Natural killer cell (primary cell): Measurements from ENCODE around the gene ANGPT4. TPM values are rescaled to one million over a fixed set of nuclear protein-coding genes. Genes with fewer than 3 reads are reported as not detected.

Source experiments
- ATAC-seq, 3 donors: fragments of 150-1000 bp in 2 of 3; fragments of 200-7000 bp in 1 of 3; cut with Tn5 transposase; 1 replicate in 1 of 3; 2 replicates in 2 of 3; pipeline ENCODE4 v1.10.0; 2021; ENCODE audit warnings: mild to moderate bottlenecking in 2 of 3, moderate library complexity in 2 of 3
- DNase-seq, 2 donors: peaks; one replicate each; pipeline versions ENCODE4 v3.0.0 to v3.0.0-alpha.2; 2013 to 2021; ENCODE audit warnings: mixed read lengths in 1 of 2
- H3K27ac ChIP-seq: one replicate; pipeline ENCODE4 v1.5.1; 2013; ENCODE audit warnings: mild to moderate bottlenecking, low read length
- H3K27me3 ChIP-seq: one replicate; pipeline ENCODE4 v1.6.1; 2013; ENCODE audit warnings: low read length; ENCODE audit not compliant: control insufficient read depth, insufficient read depth
- H3K36me3 ChIP-seq: one replicate; pipeline ENCODE4 v1.6.1; 2013; ENCODE audit warnings: low read length; ENCODE audit not compliant: control insufficient read depth, insufficient read depth
- H3K4me1 ChIP-seq: one replicate; pipeline ENCODE4 v1.6.1; 2013; ENCODE audit warnings: low read length; ENCODE audit not compliant: control insufficient read depth, insufficient read depth
- H3K4me3 ChIP-seq: one replicate; pipeline ENCODE4 v1.5.1; 2013; ENCODE audit warnings: low read length
- H3K9me3 ChIP-seq: one replicate; pipeline ENCODE4 v1.6.1; 2013; ENCODE audit warnings: low read length; ENCODE audit not compliant: control insufficient read depth, insufficient read depth
- H3K27ac Mint-ChIP-seq, 2 donors: one replicate each; pipeline ENCODE4 v1.8.0; 2022; ENCODE audit warnings: mild to moderate bottlenecking in 2 of 2, mixed read lengths in 2 of 2, moderate library complexity in 1 of 2
- H3K27me3 Mint-ChIP-seq, 2 donors: one replicate each; pipeline ENCODE4 v1.8.0; 2022; ENCODE audit warnings: low read depth in 2 of 2, mixed read lengths in 2 of 2
- H3K36me3 Mint-ChIP-seq: one replicate; pipeline ENCODE4 v1.8.0; 2022; ENCODE audit warnings: mixed read lengths
- H3K4me1 Mint-ChIP-seq, 2 donors: one replicate each; pipeline ENCODE4 v1.8.0; 2022; ENCODE audit warnings: mixed read lengths in 2 of 2
- H3K4me3 Mint-ChIP-seq: one replicate; pipeline ENCODE4 v1.8.0; 2022; ENCODE audit warnings: mild to moderate bottlenecking, moderate library complexity, mixed read lengths
- H3K9me3 Mint-ChIP-seq, 2 donors: one replicate each; pipeline ENCODE4 v1.8.0; 2022; ENCODE audit warnings: mixed read lengths in 2 of 2
- WGBS: methylation state at CpG from one replicate; pipeline ENCODE4 v1.1.7; 2013; ENCODE audit warnings: missing lambda C conversion rate; ENCODE audit not compliant: insufficient coverage; 5-methylcytosine and 5-hydroxymethylcytosine counted together
- intact Hi-C: fragments of 100-400 bp; cut with micrococcal nuclease; formaldehyde crosslinking; loops from one replicate; pipeline ENCODE4 v1.14.2; 2022
- total RNA-seq, 4 donors: library from RNA; stranded (reverse); fragments of 120-200 nt in 1 of 4; gene quantifications; one replicate each; pipeline versions ENCODE4 v1.2.3 to v1.2.4, GENCODE V29; 2013 to 2022
- TF ChIP-seq, protein P1 (sequence below): fragments of 200-600 bp; IDR thresholded peaks from one replicate; pipeline ENCODE4 v1.8.0; 2022; ENCODE audit warnings: antibody characterized with exemption

The ANGPT4 gene
- total RNA-seq, 3 donors from 2014 or later (not counting 1 experiment from before 2014, with no cell fraction given): not detected

DNA sequence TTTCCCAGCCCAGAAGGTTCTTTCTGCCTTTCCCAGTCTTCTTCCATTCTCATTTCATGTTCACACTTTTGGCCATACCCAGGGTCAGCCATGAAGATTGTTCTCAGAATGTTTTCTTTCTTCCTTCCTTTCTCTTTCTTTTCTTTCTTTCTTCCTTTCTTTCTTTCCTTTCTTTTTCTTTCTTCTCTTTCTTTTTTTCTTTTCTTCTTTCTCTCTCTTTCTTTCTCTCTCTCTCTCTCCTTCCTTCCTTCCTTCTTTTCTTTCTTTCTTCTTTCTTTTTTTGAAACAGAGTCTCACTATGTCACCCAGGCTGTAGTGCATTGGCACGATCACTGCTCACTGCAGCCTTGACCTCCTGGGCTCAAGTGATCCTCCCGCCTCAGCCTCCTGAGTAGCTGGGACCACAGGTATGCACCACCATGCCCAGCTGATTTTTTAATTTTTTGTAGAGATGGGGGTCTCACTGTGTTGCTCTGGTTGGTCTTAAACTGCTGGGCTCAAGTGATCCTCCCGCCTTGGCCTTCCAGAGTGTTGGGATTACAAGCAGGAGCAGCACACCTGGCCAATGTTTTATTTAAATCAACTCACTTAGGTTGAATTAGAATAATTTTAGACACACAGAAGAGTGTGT, 95.7 kb downstream of the ANGPT4 start:
- H3K4me3 ChIP-seq: no peak overlapping the region
- ATAC-seq (no peak), DNase-seq (no peak)
- H3K4me1 Mint-ChIP-seq: no peaks in the 10 kb centered on the region
- H3K27ac ChIP-seq: no peak overlapping the region
- TF ChIP-seq, protein P1, sequence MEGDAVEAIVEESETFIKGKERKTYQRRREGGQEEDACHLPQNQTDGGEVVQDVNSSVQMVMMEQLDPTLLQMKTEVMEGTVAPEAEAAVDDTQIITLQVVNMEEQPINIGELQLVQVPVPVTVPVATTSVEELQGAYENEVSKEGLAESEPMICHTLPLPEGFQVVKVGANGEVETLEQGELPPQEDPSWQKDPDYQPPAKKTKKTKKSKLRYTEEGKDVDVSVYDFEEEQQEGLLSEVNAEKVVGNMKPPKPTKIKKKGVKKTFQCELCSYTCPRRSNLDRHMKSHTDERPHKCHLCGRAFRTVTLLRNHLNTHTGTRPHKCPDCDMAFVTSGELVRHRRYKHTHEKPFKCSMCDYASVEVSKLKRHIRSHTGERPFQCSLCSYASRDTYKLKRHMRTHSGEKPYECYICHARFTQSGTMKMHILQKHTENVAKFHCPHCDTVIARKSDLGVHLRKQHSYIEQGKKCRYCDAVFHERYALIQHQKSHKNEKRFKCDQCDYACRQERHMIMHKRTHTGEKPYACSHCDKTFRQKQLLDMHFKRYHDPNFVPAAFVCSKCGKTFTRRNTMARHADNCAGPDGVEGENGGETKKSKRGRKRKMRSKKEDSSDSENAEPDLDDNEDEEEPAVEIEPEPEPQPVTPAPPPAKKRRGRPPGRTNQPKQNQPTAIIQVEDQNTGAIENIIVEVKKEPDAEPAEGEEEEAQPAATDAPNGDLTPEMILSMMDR: no peak
- no peaks in the 10 kb centered on the region for H3K36me3 ChIP-seq
- no peaks in the 10 kb centered on the region for H3K9me3 Mint-ChIP-seq
- H3K36me3 Mint-ChIP-seq: no peaks in the 10 kb centered on the region
- intact Hi-C loops: no loop called here
- H3K27ac Mint-ChIP-seq: peak overlapping the region; percentile 2 to 52
- 96% methylated on average over 3 of the region's 3 CpGs for WGBS
- no peaks in the 10 kb centered on the region for H3K27me3 ChIP-seq
- no peaks in the 10 kb centered on the region for H3K9me3 ChIP-seq
- H3K27me3 Mint-ChIP-seq: peaks cover 2 to 7% of the 10 kb centered on the region in 2 donors
- H3K4me1 ChIP-seq: peaks cover 4% of the 10 kb centered on the region
- peak overlapping the region; percentile 8 for H3K4me3 Mint-ChIP-seq

Other genes starting within 250 kb of the ANGPT4 start
- not detected for gene SCRT2, start 240.5 kb downstream of the ANGPT4 start, total RNA-seq
- not detected for gene SLC52A3, start 147.8 kb downstream of the ANGPT4 start, total RNA-seq
- 10 to 100 TPM; 25.1 to 91.0 (median 31.8) TPM for gene FAM110A, start 82.6 kb downstream of the ANGPT4 start, total RNA-seq
- under 1 TPM; 0.09 to 0.70 (median 0.53) TPM for gene RSPO4, start 86.0 kb upstream of the ANGPT4 start, total RNA-seq
- gene PSMF1, start 202.3 kb upstream of the ANGPT4 start, total RNA-seq: 100 to 1,000 TPM in 2 of 3 donors, 10 to 100 TPM in 1; 97.1 to 107 (median 101) TPM